22Rv1 (cell line): ENCODE results near the gene SEC31A.
A peak's percentile ranks its signal among the peaks of the same experiment; 100 is the strongest.

Source experiments
- H3K27ac ChIP-seq: fragments of 450-650 bp; 2 replicates; pipeline ENCODE4 v1.5.1; 2017
- CTCF ChIP-seq: fragments of 450-650 bp; IDR thresholded peaks from 2 replicates; pipeline ENCODE4 v1.5.1; 2017; ENCODE audit warnings: mild to moderate bottlenecking
- ZFX ChIP-seq: fragments of 450-650 bp; IDR thresholded peaks from 2 replicates; pipeline ENCODE4 v1.6.1; 2017; ENCODE audit warnings: antibody characterized with exemption, borderline replicate concordance

The SEC31A gene

GRCh38 chr4:82809619-82810018 lies 81.3 kb downstream of the SEC31A start:
- TF ChIP-seq ZFX (no peak), CTCF (no peak)
- H3K27ac ChIP-seq = no peak overlapping the region

- TF ChIP-seq CTCF (no peak), ZFX (no peak)
- no peak overlapping the region for H3K27ac ChIP-seq
Measured at GRCh38 chr4:82803746-82804145, 87.2 kb downstream of the SEC31A start.

- TF ChIP-seq ZFX (no peak), CTCF (no peak)
- no peak overlapping the region for H3K27ac ChIP-seq
Measured at GRCh38 chr4:82802911-82803310, 88.0 kb downstream of the SEC31A start.

- TF ChIP-seq CTCF (peak; percentile 79), ZFX (no peak)
- H3K27ac ChIP-seq = no peak overlapping the region
Measured at GRCh38 chr4:82801910-82802521, 88.9 kb downstream of the SEC31A start.

- no peak overlapping the region for H3K27ac ChIP-seq
- TF ChIP-seq CTCF (no peak), ZFX (no peak)
Measured at GRCh38 chr4:82799006-82799881, 91.7 kb downstream of the SEC31A start.

- TF ChIP-seq ZFX (no peak), CTCF (no peak)
- no peak within 1 kb of the TSS for H3K27ac ChIP-seq
Measured at GRCh38 chr4:82798168-82799005, 92.6 kb downstream of the SEC31A start, which contains the start of gene SCD5. Gene SCD5 (minus strand): TSS chr4:82798796. CDS start chr4:82798537, 259 bp downstream.
